ENCODE measurements around the gene ZNF791. TPM values are rescaled to one million over a fixed set of nuclear protein-coding genes. Genes with fewer than 3 reads are reported as not detected.

ZNF791 gene
- total RNA-seq, result 13.8 and 14.4 TPM in 2 replicates

GRCh38 chr19:12610540-12611360 is at the start of gene ZNF791, which contains the start of gene ZNF490:
Gene ZNF791 (plus strand): TSS chr19:12610920. CDS start chr19:12611080, 160 bp downstream.
Gene ZNF490 (minus strand): TSS chr19:12610813. CDS start chr19:12610680, 133 bp downstream.

GRCh38 chr19:12666265-12667048 is 55.7 kb downstream of the ZNF791 start, which contains the start of the genes MAN2B1 and WDR83:
Gene MAN2B1 (minus strand): TSS chr19:12666742. CDS start chr19:12666701, 41 bp downstream.
Gene WDR83 (plus strand): TSS chr19:12666807. CDS start chr19:12669791, 2,984 bp downstream.

GRCh38 chr19:12681074-12681987 is 70.6 kb downstream of the ZNF791 start, which contains the start of gene DHPS:
Gene DHPS (minus strand): TSS chr19:12681880. CDS start chr19:12681766, 114 bp downstream.

Other genes starting within 250 kb of the ZNF791 start
- 0.65 and 1.9 TPM in 2 replicates for gene ZNF442, start 245.2 kb upstream of the ZNF791 start, total RNA-seq
- 7.2 and 8.9 TPM in 2 replicates for gene ZNF799, start 209.6 kb upstream of the ZNF791 start, total RNA-seq
- 5.5 and 7.2 TPM in 2 replicates for gene ZNF443, start 169.9 kb upstream of the ZNF791 start, total RNA-seq
- gene ZNF709, start 126.1 kb upstream of the ZNF791 start, total RNA-seq, result 3.5 and 5.0 TPM in 2 replicates
- 9.1 and 12.0 TPM in 2 replicates for gene ZNF564, start 59.4 kb upstream of the ZNF791 start, total RNA-seq
- 7.4 and 8.1 TPM in 2 replicates for gene ZNF490, start 107 bp upstream of the ZNF791 start, total RNA-seq
- 51.4 and 57.1 TPM in 2 replicates for gene MAN2B1, start 55.8 kb downstream of the ZNF791 start, total RNA-seq
- 7.8 and 7.9 TPM in 2 replicates for gene WDR83, start 55.9 kb downstream of the ZNF791 start, total RNA-seq
- 47.4 and 47.6 TPM in 2 replicates for gene DHPS, start 71.0 kb downstream of the ZNF791 start, total RNA-seq
- gene GNG14, start 77.1 kb downstream of the ZNF791 start, total RNA-seq, result not detected in 2 replicates
- gene FBXW9, start 85.7 kb downstream of the ZNF791 start, total RNA-seq, result 3.5 and 6.4 TPM in 2 replicates
- gene TNPO2, start 113.0 kb downstream of the ZNF791 start, total RNA-seq, result 18.7 and 20.4 TPM in 2 replicates
- gene TRIR, start 123.8 kb downstream of the ZNF791 start, total RNA-seq, result 170 and 174 TPM in 2 replicates
- 77.6 and 85.5 TPM in 2 replicates for gene GET3, start 126.6 kb downstream of the ZNF791 start, total RNA-seq
- not detected in 2 replicates for gene BEST2, start 140.9 kb downstream of the ZNF791 start, total RNA-seq
- 9.7 and 10.6 TPM in 2 replicates for gene HOOK2, start 164.6 kb downstream of the ZNF791 start, total RNA-seq
- gene JUNB, start 180.6 kb downstream of the ZNF791 start, total RNA-seq, result 149 and 187 TPM in 2 replicates
- 170 and 189 TPM in 2 replicates for gene PRDX2, start 190.9 kb downstream of the ZNF791 start, total RNA-seq
- gene THSD8, start 191.1 kb downstream of the ZNF791 start, total RNA-seq, result not detected in 2 replicates
- 8.3 and 10.6 TPM in 2 replicates for gene RNASEH2A, start 195.7 kb downstream of the ZNF791 start, total RNA-seq
- not detected in 2 replicates for gene RTBDN, start 223.7 kb downstream of the ZNF791 start, total RNA-seq
- 0.76 and 1.2 TPM in 2 replicates for gene MAST1, start 227.6 kb downstream of the ZNF791 start, total RNA-seq